GM18498 (cell line): ENCODE measurements around the gene UNC13D.
"Not testable (repeated sequence)": the region's sequence is repeated elsewhere in the genome, so short reads cannot be mapped to it uniquely, and the experiment has no call there.

Experiments
- ATAC-seq: cut with Tn5 transposase; IDR thresholded peaks from one replicate; pipeline ENCODE4 v1.9.1; 2021; ENCODE audit warnings: mild to moderate bottlenecking, moderate library complexity; ENCODE audit not compliant: unreplicated experiment

Gene UNC13D

GRCh38 chr17:75822119-75822799 is 21.9 kb downstream of the UNC13D start:
- ATAC-seq: no peak

- ATAC-seq: no peak
Measured at GRCh38 chr17:75821552-75821951, 22.7 kb downstream of the UNC13D start.

GRCh38 chr17:75820094-75821080 is 23.8 kb downstream of the UNC13D start:
- no peak for ATAC-seq

GRCh38 chr17:75819678-75820077 is 24.5 kb downstream of the UNC13D start:
- no peak for ATAC-seq

- ATAC-seq: no peak
Measured at GRCh38 chr17:75819116-75819515, 25.1 kb downstream of the UNC13D start.

GRCh38 chr17:75818326-75818885 is 25.8 kb downstream of the UNC13D start:
- ATAC-seq: no peak

GRCh38 chr17:75817571-75817970 is 26.6 kb downstream of the UNC13D start:
- no peak for ATAC-seq

GRCh38 chr17:75816693-75817092 is 27.5 kb downstream of the UNC13D start:
- no peak for ATAC-seq

GRCh38 chr17:75815399-75815798 is 28.8 kb downstream of the UNC13D start:
- no peak for ATAC-seq

- ATAC-seq: no peak
Measured at GRCh38 chr17:75814900-75815373, 29.3 kb downstream of the UNC13D start.

- no peak for ATAC-seq
Measured at GRCh38 chr17:75814021-75814395, 30.2 kb downstream of the UNC13D start.

GRCh38 chr17:75813081-75814020 is 30.9 kb downstream of the UNC13D start:
- ATAC-seq: no peak

- no peak for ATAC-seq
Measured at GRCh38 chr17:75812096-75813013, 31.8 kb downstream of the UNC13D start.

GRCh38 chr17:75811174-75811573 is 33.0 kb downstream of the UNC13D start:
- ATAC-seq: no peak

- ATAC-seq: not testable (repeated sequence)
Measured at GRCh38 chr17:75810756-75811155, 33.4 kb downstream of the UNC13D start.

GRCh38 chr17:75810216-75810615 is 34.0 kb downstream of the UNC13D start:
- ATAC-seq: no peak

- no peak for ATAC-seq
Measured at GRCh38 chr17:75809631-75810111, 34.5 kb downstream of the UNC13D start.

- ATAC-seq: no peak
Measured at GRCh38 chr17:75808905-75809621, 35.1 kb downstream of the UNC13D start.

- no peak for ATAC-seq
Measured at GRCh38 chr17:75808549-75808904, 35.7 kb downstream of the UNC13D start.
